Measurements from ENCODE around the gene CAMSAP1. TPM values are rescaled to one million over a fixed set of nuclear protein-coding genes. Genes with fewer than 3 reads are reported as not detected.

CAMSAP1 gene
- total and polyA plus RNA-seq, 2 of the 4 experiments (the other 2 are of a cell fraction): 8.2 to 19.5 TPM

DNA sequence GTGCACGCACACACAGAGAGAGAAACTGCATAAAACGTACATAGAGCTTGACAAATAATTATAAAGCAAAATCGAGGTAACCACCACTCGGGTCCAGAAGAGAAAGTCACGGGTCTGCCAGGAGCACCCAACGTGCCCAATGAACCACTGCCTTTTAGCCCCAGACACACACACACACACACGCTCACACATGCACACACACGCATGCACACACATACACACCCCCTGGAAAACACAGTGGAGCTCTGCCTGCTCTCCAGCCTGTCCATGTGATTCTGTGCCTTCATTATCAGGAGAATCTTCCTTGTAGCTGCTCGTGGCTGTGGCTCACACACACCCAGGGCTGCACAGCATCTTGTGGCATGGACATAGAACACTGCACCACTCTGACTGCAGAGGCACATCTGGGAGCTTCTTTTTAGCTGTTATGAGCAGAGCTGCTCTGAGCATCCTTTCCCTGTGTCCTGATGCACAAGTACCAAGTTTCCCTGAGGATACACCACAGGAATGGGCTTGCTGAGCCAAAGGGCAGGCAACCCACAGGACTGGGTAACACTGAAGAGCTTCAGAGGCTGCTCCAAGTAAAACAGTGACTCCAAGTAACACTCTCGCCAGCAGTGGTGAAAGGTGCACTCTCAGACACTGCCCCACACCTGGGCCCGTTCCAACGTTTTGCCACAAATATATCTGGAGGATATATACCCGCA lies 58.9 kb downstream of the CAMSAP1 start:
- no peak overlapping the region for H4K8ac ChIP-seq (ENCODE audit: low read depth in 2 of 2, low read length in 2 of 2)
- no peak overlapping the region for H4K91ac ChIP-seq (ENCODE audit: insufficient read depth, low read depth, low read length)
- no peak overlapping the region for H4K5ac ChIP-seq (ENCODE audit: low read depth, low read length)
- ChIA-PET POLR2A (ENCODE audit: unreplicated experiment) (no interaction called here), CTCF (no interaction called here)
- peaks cover 7% of the 10 kb centered on the region for H3K4me1 ChIP-seq (ENCODE audit: control insufficient read depth, insufficient read depth, low read length)
- H3K9ac ChIP-seq (ENCODE audit: low read depth, low read length): no peak overlapping the region
- peaks cover 19% of the 10 kb centered on the region for H4K20me1 ChIP-seq (ENCODE audit: insufficient read depth, low read length)
- H3K27ac ChIP-seq (ENCODE audit: insufficient read depth, low read length): no peak overlapping the region
- no peak overlapping the region for H2BK15ac ChIP-seq (ENCODE audit: low read depth, low read length)
- H3K9me1 ChIP-seq (ENCODE audit: insufficient read depth, low read length): peaks cover 12% of the 10 kb centered on the region
- H3K14ac ChIP-seq (replicated peaks; ENCODE audit: low read depth, low read length): no peak overlapping the region
- peaks cover 21% of the 10 kb centered on the region for H3K36me3 ChIP-seq (ENCODE audit: control insufficient read depth, insufficient read depth, low read length)
- intact Hi-C loops (cut with micrococcal nuclease) (no loop called here), in situ Hi-C loops (cut with MboI; ENCODE audit: low sequenced_read_pairs) (no loop called here), dilution Hi-C loops (cut with HindIII; ENCODE audit: low sequenced_read_pairs, unreplicated experiment) (no loop called here)
- no peak overlapping the region for H3K4me2 ChIP-seq (ENCODE audit: low read depth, low read length)
- BruUV-seq (replicated peaks): no TSS peak
- ATAC-seq (ENCODE audit: low read depth) (no peak), DNase-seq (no peak)
- peak overlapping the region; percentile 42 for H2AK9ac ChIP-seq (replicated peaks; ENCODE audit: low read depth, low read length, poor library complexity)
- H2AFZ ChIP-seq (replicated peaks; ENCODE audit: low read length, poor library complexity): no peak overlapping the region
- H3K9me3 ChIP-seq (ENCODE audit: control insufficient read depth, insufficient read depth, low read length): no peaks in the 10 kb centered on the region
- no peak overlapping the region for H3K23ac ChIP-seq (ENCODE audit: low read depth, low read length)
- no peak overlapping the region for H2BK5ac ChIP-seq (ENCODE audit: low read depth, low read length, poor library complexity, severe bottlenecking)
- WGBS, 2 experiments (ENCODE audit: extremely low coverage in 2 of 2, insufficient read length in 1 of 2): 83% methylated on average over 3 of the region's 13 CpGs; no CpG with 5 or more reads in 1 of the 2 experiments
- no peak for TF ChIP-seq SMC3 (IDR thresholded peaks at IDR 0.05; ENCODE audit: low read depth, low read length)
- no peak overlapping the region for H3K4me3 ChIP-seq (ENCODE audit: insufficient read depth, low read depth, low read length)
- no peak overlapping the region for H3K56ac ChIP-seq (ENCODE audit: extremely low read depth, insufficient read depth, low read length)
- H3K4ac ChIP-seq (ENCODE audit: low read depth, low read length): no peak overlapping the region
- H3K18ac ChIP-seq (ENCODE audit: low read depth, low read length): no peak overlapping the region
- peaks cover 18 to 51% of the 10 kb centered on the region in 2 experiments for H3K79me1 ChIP-seq (ENCODE audit: low read depth in 1 of 2, low read length in 2 of 2)
- H2BK120ac ChIP-seq (ENCODE audit: low read depth, low read length): no peak overlapping the region
- no peak overlapping the region for H2AK5ac ChIP-seq (ENCODE audit: low read depth, low read length)
- no peak overlapping the region for H2BK20ac ChIP-seq (ENCODE audit: low read depth, low read length)
- H3K27me3 ChIP-seq (ENCODE audit: control insufficient read depth, insufficient read depth, low read length): no peaks in the 10 kb centered on the region

All from IMR-90 (cell line).